ENCODE data around the gene FUT2. TPM values are rescaled to one million over a fixed set of nuclear protein-coding genes. Genes with fewer than 3 reads are reported as not detected.
A peak's percentile ranks its signal among the peaks of the same experiment; 100 is the strongest.

Gene FUT2
- polyA plus RNA-seq, 2 of the 4 experiments (the other 2 are of a cell fraction): not detected

DNA sequence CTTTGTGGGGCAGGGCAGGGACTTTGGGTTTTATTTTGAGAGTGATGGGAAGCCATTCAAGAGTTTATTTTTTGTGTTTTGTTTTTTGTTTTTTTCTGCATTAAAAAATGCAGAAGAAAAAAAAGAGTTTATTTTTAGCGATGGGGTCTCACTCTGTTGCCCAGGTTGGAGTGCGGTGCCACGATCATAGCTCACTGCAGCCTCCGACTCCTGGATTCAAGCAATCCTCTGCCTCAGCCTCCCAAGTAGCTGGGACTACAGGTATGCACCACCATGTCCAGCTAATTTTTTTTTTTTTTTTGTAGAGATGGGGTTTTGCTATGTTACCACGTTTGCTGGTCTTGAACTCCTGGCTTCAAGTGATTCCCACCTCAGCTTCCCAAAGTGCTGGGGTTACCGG lies 37.3 kb upstream of the FUT2 start (continued):
- no peak for TF ChIP-seq JUN (IDR thresholded peaks at IDR 0.05)
- TF ChIP-seq HMGXB4 (CRISPR knock-in tag; IDR thresholded peaks at IDR 0.05; ENCODE audit: borderline replicate concordance): no peak
- TF ChIP-seq HEYL (CRISPR knock-in tag; IDR thresholded peaks at IDR 0.05): no peak
- TF ChIP-seq CHD4 (IDR thresholded peaks at IDR 0.05; ENCODE audit: borderline replicate concordance): no peak

- FAIRE-seq: no peak
- Histone ChIP-seq H3K4me1 (no peaks in the 10 kb centered on the region), H3K27ac (no peak overlapping the region), H3K4me2 (no peak overlapping the region), H3K9me3 (no peaks in the 10 kb centered on the region), H3K4me3 (no peak overlapping the region)
- CTCF ChIA-PET: interaction anchor here (0.7 to 5.7 kb wide), 7 partner anchors 14 to 182 kb away, joined by 3 to 29 read pairs (median 3); partner anchors contain the start of gene CA11
- POLR2A ChIA-PET: interaction anchor here (0.7 kb wide), 1 partner anchor 9 kb away, joined by 8 read pairs; no protein-coding TSS in a partner anchor
- WGBS (ENCODE audit: missing lambda C conversion rate): 76% methylated on average over 5 of the region's 5 CpGs
- DNase-seq (ENCODE audit: low read depth in 1 of 2, low spot score in 1 of 2): peak in 1 of 2 experiments; percentile 61
- no peak for TF ChIP-seq NR3C1 (IDR thresholded peaks at IDR 0.05)
- peak; percentile 97 for TF ChIP-seq RFX5 (IDR thresholded peaks at IDR 0.05)
- ATAC-seq: no peak
Observed at GRCh38 chr19:48659768-48660167, 36.0 kb upstream of the FUT2 start.

DNA sequence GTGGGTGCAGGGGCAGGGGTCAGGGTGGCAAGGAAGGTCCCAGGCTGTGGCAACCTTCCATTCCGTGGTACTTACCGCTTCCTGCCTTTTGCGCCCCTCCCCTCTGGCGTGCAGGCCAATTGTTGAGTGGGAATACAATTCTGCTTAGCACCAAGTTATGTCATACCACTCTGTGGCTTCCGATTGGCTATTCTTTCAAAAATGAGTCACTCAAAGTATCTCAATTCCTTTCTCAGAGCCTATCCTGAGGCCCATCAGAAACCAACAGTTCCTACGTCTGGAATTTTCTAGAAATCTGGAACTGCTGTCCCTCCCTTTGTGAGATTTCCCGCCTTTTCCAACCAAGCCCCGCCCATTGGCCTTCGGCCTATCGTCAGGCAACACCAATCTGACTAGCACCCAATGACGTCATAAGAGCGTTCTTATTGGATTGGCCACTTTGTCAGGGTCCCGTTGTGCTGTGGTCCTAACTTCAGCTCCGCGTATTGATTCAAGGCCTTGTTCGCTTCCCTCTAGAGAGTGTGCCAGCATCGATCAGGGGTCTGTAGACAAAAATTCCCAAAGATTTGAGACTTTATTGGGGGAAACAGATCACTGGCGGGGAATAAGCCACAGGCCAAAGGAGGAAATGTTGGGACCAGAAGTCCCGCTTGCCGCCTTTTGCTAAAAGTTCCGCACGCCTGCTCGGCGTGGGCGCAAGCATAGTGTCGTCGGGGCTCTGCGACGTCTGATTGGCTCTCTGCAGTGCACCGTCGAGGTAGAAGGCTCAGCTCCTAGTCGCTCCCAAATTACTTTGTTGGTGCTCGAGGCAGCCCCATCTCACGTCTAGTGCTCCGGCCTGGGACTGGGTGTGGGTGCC lies 34.7 kb upstream of the FUT2 start:
- ChIA-PET POLR2A (no interaction called here), CTCF (interaction anchor here (1.0 to 7.8 kb wide), 3 partner anchors 8 to 15 kb away, joined by 3 to 68 read pairs (median 6); no protein-coding TSS in a partner anchor)
- FAIRE-seq: peak; percentile 91
- H3K27ac ChIP-seq: peak overlapping the region; percentile 5 to 61; a peak in 3 of 6 replicates
- 60% methylated on average over 35 of the region's 35 CpGs for WGBS (ENCODE audit: missing lambda C conversion rate)
- H3K4me3 ChIP-seq: no peak overlapping the region
- no peaks in the 10 kb centered on the region for H3K4me1 ChIP-seq
- no peaks in the 10 kb centered on the region for H3K9me3 ChIP-seq
- DNase-seq (ENCODE audit: low read depth in 1 of 2, low spot score in 1 of 2): peak; percentile 91 to 96
- H3K4me2 ChIP-seq: peak overlapping the region; percentile 29
- peak; percentile 70 to 88 for ATAC-seq
- TF ChIP-seq PHF8 (IDR thresholded peaks at IDR 0.05; ENCODE audit: borderline replicate concordance, low read depth) (no peak), ZC3H11A (IDR thresholded peaks at IDR 0.05) (no peak), MYC (IDR thresholded peaks at IDR 0.05; ENCODE audit: borderline replicate concordance, low read length) (no peak), KDM5A (IDR thresholded peaks at IDR 0.05) (no peak), RAD21 (conservative IDR thresholded peaks at IDR 0.05 in 1 of 2, IDR thresholded peaks at IDR 0.05 in 1 of 2) (no peak), ZNF302 (CRISPR knock-in tag; IDR thresholded peaks at IDR 0.05) (no peak), HDAC2 (IDR thresholded peaks at IDR 0.05) (no peak), HOXB5 (CRISPR knock-in tag; IDR thresholded peaks at IDR 0.05) (no peak), JUN (IDR thresholded peaks at IDR 0.05) (no peak), HMGXB4 (CRISPR knock-in tag; IDR thresholded peaks at IDR 0.05; ENCODE audit: borderline replicate concordance) (no peak), RNF2 (IDR thresholded peaks at IDR 0.05; ENCODE audit: borderline replicate concordance, low read depth) (no peak), TP53 (CRISPR knock-in tag; IDR thresholded peaks at IDR 0.05) (no peak), RARB (CRISPR knock-in tag; IDR thresholded peaks at IDR 0.05) (no peak), CHD2 (IDR thresholded peaks at IDR 0.05; ENCODE audit: low read length, partially characterized antibody) (no peak), POLR2A (IDR thresholded peaks at IDR 0.05; ENCODE audit: low read length) (no peak), RFX5 (IDR thresholded peaks at IDR 0.05) (peak; percentile 99), E2F6 (IDR thresholded peaks at IDR 0.05; ENCODE audit: borderline replicate concordance, low read depth) (peak; percentile 99), ZFP36 (IDR thresholded peaks at IDR 0.05; ENCODE audit: borderline replicate concordance, partially characterized antibody) (no peak), NPAS2 (CRISPR knock-in tag; IDR thresholded peaks at IDR 0.05; ENCODE audit: borderline replicate concordance) (no peak), CHD4 (IDR thresholded peaks at IDR 0.05; ENCODE audit: borderline replicate concordance) (no peak)
- TF ChIP-seq, protein P1, sequence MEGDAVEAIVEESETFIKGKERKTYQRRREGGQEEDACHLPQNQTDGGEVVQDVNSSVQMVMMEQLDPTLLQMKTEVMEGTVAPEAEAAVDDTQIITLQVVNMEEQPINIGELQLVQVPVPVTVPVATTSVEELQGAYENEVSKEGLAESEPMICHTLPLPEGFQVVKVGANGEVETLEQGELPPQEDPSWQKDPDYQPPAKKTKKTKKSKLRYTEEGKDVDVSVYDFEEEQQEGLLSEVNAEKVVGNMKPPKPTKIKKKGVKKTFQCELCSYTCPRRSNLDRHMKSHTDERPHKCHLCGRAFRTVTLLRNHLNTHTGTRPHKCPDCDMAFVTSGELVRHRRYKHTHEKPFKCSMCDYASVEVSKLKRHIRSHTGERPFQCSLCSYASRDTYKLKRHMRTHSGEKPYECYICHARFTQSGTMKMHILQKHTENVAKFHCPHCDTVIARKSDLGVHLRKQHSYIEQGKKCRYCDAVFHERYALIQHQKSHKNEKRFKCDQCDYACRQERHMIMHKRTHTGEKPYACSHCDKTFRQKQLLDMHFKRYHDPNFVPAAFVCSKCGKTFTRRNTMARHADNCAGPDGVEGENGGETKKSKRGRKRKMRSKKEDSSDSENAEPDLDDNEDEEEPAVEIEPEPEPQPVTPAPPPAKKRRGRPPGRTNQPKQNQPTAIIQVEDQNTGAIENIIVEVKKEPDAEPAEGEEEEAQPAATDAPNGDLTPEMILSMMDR (IDR thresholded peaks at IDR 0.05): no peak
- TF ChIP-seq, protein P2, sequence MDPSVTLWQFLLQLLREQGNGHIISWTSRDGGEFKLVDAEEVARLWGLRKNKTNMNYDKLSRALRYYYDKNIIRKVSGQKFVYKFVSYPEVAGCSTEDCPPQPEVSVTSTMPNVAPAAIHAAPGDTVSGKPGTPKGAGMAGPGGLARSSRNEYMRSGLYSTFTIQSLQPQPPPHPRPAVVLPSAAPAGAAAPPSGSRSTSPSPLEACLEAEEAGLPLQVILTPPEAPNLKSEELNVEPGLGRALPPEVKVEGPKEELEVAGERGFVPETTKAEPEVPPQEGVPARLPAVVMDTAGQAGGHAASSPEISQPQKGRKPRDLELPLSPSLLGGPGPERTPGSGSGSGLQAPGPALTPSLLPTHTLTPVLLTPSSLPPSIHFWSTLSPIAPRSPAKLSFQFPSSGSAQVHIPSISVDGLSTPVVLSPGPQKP (IDR thresholded peaks at IDR 0.05; ENCODE audit: low read depth, low read length): no peak

All from A549 (cell line).